Spleen (tissue), 13 donors: ENCODE data around the gene RRP1. TPM values are rescaled to one million over a fixed set of nuclear protein-coding genes. Genes with fewer than 3 reads are reported as not detected.

Experiments
- DNase-seq: peaks from one replicate; pipeline ENCODE4 v3.0.0-alpha.2; 2020
- H3K27ac ChIP-seq, 8 donors: fragments of 200-600 bp; sonication (generic) in 7 of 8; 1 replicate in 4 of 8; 2 replicates in 4 of 8; pipeline versions ENCODE4 v1.5.0 to v1.8.0; 2016 to 2021; ENCODE audit warnings: inconsistent platforms in 4 of 8, mild to moderate bottlenecking in 4 of 8, moderate library complexity in 1 of 8
- H3K27me3 ChIP-seq, 7 donors: fragments of 200-600 bp; sonication (generic) in 6 of 7; replicated peaks in 1 of 7; 1 replicate in 4 of 7; 2 replicates in 3 of 7; pipeline versions ENCODE4 v1.5.0 to v1.8.0; 2016 to 2021; ENCODE audit warnings: inconsistent platforms in 3 of 7, mild to moderate bottlenecking in 1 of 7
- H3K36me3 ChIP-seq, 6 donors: fragments of 200-600 bp; sonication (generic) in 5 of 6; 1 replicate in 4 of 6; 2 replicates in 2 of 6; pipeline versions ENCODE4 v1.5.0 to v1.8.0; 2016 to 2021; ENCODE audit warnings: inconsistent platforms in 2 of 6
- H3K4me1 ChIP-seq, 6 donors: fragments of 200-600 bp; sonication (generic) in 5 of 6; 1 replicate in 3 of 6; 2 replicates in 3 of 6; pipeline versions ENCODE4 v1.5.0 to v1.8.0; 2016 to 2021; ENCODE audit warnings: inconsistent platforms in 3 of 6
- H3K4me3 ChIP-seq, 8 donors: fragments of 200-600 bp; sonication (generic) in 7 of 8; 1 replicate in 4 of 8; 2 replicates in 4 of 8; pipeline versions ENCODE4 v1.5.0 to v1.8.0; 2016 to 2021; ENCODE audit warnings: inconsistent platforms in 4 of 8, mild to moderate bottlenecking in 4 of 8, moderate library complexity in 2 of 8
- H3K9me3 ChIP-seq, 8 donors: fragments of 200-600 bp; sonication (generic) in 7 of 8; 1 replicate in 4 of 8; 2 replicates in 4 of 8; pipeline versions ENCODE4 v1.5.0 to v1.8.0; 2016 to 2021; ENCODE audit warnings: inconsistent platforms in 4 of 8
- POLR2A ChIP-seq, 3 donors: fragments of 450-650 bp; IDR thresholded peaks; one replicate each; pipeline ENCODE4 v1.5.1; 2017; ENCODE audit warnings: antibody characterized with exemption in 3 of 3, mild to moderate bottlenecking in 1 of 3
- POLR2AphosphoS5 ChIP-seq, 3 donors: sonication (generic); formaldehyde crosslinking; IDR thresholded peaks; one replicate each; pipeline ENCODE4 v1.5.1; 2017; ENCODE audit warnings: antibody characterized with exemption in 3 of 3
- WGBS, 5 donors: extraction: QIAGEN DNeasy Blood & Tissue Kit in 3 of 5; methylation state at CpG; one replicate each; pipeline versions ENCODE4 v1.1.5 to v1.1.7; 2013 to 2018; 5-methylcytosine and 5-hydroxymethylcytosine counted together
- intact Hi-C: fragments of 100-400 bp; cut with DNase I; formaldehyde crosslinking; loops from one replicate; pipeline ENCODE4 v1.15.0; 2023; ENCODE audit warnings: low total_unique reads
- long read RNA-seq, 2 donors: transcript quantifications; one replicate each; lab custom pipeline, GENCODE V29; 2026
- polyA plus RNA-seq, 3 donors: library from polyadenylated mRNA; stranded (reverse); fragments of 200-250 nt; gene quantifications; one replicate each; pipeline ENCODE4 v1.2.1, GENCODE V29; 2013
- total RNA-seq, 7 donors: library from RNA; depleted of rRNA in 3 of 7; stranded (reverse); fragments of >200 nt in 3 of 7; fragmentation: NEBNext Ultra II Directional in 4 of 7; extraction: Animal tissue kit (Norgen Biotek cat#: 25700) in 4 of 7; gene quantifications; one replicate each; pipeline versions ENCODE4 v1.1.0 to v1.2.1, GENCODE V29; 2016 to 2021
- TF ChIP-seq, protein P1 (sequence below), 11 experiments: fragments of 200-600 bp in 7 of 11; fragments of 450-650 bp in 4 of 11; sonication (generic) in 4 of 11; IDR thresholded peaks in 8 of 11; conservative IDR thresholded peaks in 3 of 11; 1 replicate in 7 of 11; 2 replicates in 4 of 11; pipeline versions ENCODE4 v1.4.0 to v1.8.0; 2016 to 2021; ENCODE audit warnings: antibody characterized with exemption in 11 of 11, inconsistent platforms in 4 of 11, mild to moderate bottlenecking in 1 of 11
- donor health status: healthy with polysubstance abuse.
- donor health status: DM: no; HTN: no; CAD: no; lungs with moderate emphysema.
- donor health status: DM: no; HTN: no; CAD: no.
- donor health status: Bipolar disorder and iron deficiency.
- donor health status: healthy.
- donor health status: DM: no; HTN: no; CAD: no.
- donor health status: DM: yes; HTN: yes; CAD: no.

The RRP1 gene, protein sequence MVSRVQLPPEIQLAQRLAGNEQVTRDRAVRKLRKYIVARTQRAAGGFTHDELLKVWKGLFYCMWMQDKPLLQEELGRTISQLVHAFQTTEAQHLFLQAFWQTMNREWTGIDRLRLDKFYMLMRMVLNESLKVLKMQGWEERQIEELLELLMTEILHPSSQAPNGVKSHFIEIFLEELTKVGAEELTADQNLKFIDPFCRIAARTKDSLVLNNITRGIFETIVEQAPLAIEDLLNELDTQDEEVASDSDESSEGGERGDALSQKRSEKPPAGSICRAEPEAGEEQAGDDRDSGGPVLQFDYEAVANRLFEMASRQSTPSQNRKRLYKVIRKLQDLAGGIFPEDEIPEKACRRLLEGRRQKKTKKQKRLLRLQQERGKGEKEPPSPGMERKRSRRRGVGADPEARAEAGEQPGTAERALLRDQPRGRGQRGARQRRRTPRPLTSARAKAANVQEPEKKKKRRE
- total RNA-seq, result 10 to 100 TPM; 11.5 to 26.9 (median 20.5) TPM
- 10 to 100 TPM; 12.6 to 18.8 (median 15.8) TPM for polyA plus RNA-seq
- long read RNA-seq, donor 1, partial matches to known transcripts, result 0 of 1 reads
- long read RNA-seq, donor 1, other reads (novel, unspliced or antisense), result 0 of 1 reads
- long read RNA-seq, donor 2, transcript RRP1-207 (13 exons, 3,022 nt), result major isoform, 5 of 5 reads
- long read RNA-seq, donor 2, partial matches to known transcripts, result 0 of 5 reads
- long read RNA-seq, donor 2, other reads (novel, unspliced or antisense), result 0 of 5 reads

DNA sequence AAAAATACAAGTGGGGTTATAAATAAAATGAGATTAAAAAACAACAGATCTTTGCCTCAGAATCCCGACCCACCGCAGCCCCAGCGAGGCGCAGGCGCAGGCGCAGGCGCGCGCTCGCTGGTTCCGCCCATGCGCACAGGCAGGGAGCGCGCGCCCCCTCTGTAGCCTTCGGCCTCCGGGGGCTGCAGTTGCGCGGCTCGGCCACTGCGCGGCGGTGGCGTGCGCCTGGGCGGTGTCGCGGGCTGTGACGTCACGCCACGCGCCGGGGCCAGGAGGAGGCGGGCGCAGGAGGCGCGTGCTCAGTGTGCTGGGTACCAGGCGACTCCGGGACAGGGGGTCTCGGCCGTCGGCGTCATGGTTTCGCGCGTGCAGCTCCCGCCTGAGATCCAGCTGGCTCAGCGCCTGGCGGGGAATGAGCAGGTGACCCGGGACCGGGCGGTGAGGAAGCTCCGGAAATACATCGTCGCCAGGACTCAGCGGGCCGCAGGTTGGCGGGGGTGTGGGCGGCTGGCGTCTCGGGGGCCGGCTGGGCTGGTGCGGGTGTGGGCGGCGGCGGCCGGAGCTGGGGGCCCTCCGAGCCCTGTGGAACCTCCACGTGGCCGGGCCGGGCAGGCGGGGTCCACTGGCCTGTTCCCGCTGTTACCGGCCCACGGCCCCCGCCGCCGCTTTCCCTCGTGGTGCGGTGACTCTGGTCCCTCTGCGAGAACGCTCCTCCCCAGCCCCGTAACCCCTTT, at the start of gene RRP1:
Gene RRP1, plus strand, starts transcription at position 302 of the 734 bp plus-strand sequence. Its CDS starts 53 bp downstream, at position 355.
- Histone ChIP-seq H3K4me3 (peak within 1 kb of the TSS; percentile 79 to 98 (median 96)), H3K27me3 (no peaks in the 10 kb centered on the region), H3K4me1 (peaks cover 14 to 44% (median 24%) of the 10 kb centered on the region in 6 donors), H3K27ac (peak within 1 kb of the TSS; percentile 86 to 94 (median 90)), H3K36me3 (peaks cover 0 to 34% (median 31%) of the 10 kb centered on the region in 6 donors), H3K9me3 (no peaks in the 10 kb centered on the region)
- intact Hi-C loops, result no loop called here
- DNase-seq, result peak; percentile 98
- 0% methylated on average over 26 to 83 of the region's 83 CpGs for WGBS, 5 donors
- TF ChIP-seq, protein P1, sequence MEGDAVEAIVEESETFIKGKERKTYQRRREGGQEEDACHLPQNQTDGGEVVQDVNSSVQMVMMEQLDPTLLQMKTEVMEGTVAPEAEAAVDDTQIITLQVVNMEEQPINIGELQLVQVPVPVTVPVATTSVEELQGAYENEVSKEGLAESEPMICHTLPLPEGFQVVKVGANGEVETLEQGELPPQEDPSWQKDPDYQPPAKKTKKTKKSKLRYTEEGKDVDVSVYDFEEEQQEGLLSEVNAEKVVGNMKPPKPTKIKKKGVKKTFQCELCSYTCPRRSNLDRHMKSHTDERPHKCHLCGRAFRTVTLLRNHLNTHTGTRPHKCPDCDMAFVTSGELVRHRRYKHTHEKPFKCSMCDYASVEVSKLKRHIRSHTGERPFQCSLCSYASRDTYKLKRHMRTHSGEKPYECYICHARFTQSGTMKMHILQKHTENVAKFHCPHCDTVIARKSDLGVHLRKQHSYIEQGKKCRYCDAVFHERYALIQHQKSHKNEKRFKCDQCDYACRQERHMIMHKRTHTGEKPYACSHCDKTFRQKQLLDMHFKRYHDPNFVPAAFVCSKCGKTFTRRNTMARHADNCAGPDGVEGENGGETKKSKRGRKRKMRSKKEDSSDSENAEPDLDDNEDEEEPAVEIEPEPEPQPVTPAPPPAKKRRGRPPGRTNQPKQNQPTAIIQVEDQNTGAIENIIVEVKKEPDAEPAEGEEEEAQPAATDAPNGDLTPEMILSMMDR (IDR thresholded peaks at IDR 0.05 in 8 of 11, conservative IDR thresholded peaks at IDR 0.05 in 3 of 11), result peak; percentile 97 to 100 (median 100)
- TF ChIP-seq POLR2A (IDR thresholded peaks at IDR 0.05) (peak in 2 of 3 donors; percentile 82 to 87), POLR2AphosphoS5 (IDR thresholded peaks at IDR 0.05) (peak; percentile 92 to 97 (median 94))

DNA sequence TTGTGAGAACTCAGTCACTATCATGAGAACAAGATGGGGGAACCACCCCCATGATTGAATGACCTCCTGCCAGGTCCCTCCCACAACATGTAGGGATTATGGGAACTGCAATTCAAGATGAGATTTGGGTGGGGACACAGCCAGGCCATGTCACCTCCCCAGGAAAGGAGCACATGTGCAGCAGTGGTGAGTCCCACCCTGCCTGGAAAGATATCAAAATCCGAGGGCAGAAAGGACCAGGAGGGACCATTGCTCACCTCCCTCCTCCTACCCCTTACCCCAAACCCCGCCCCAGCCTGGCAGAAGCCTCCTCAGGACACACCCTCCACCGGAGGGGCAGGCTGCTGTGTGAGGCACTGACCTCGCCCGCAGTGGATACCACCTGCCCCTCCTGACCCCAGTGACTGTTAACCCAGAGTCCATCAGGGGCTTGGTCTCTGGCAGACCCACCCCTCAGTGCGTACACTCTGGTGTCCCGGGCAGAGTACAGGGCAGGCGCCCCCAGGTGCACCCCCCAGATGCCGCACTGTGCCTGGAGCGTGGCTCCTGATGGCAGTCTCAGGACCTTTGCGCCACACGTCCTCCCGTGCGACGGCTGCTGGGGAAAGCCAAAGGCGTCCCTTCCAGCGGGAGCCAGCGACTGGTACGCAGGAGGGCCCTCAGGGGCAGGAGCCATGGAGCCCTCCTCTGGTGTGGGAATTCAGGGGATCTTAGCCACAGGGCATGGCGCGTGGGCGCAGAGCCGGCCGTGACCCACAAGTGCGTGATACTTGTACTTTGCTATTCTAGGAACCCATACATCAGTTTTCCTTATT, 49.5 kb upstream of the RRP1 start:
- peaks cover 0 to 23% (median under 1%) of the 10 kb centered on the region in 6 donors for H3K4me1 ChIP-seq
- DNase-seq, result no peak
- 91 to 95% (median 94%) methylated on average over 23 to 25 of the region's 25 CpGs for WGBS, 5 donors
- no peak overlapping the region for H3K4me3 ChIP-seq
- intact Hi-C loops, result no loop called here
- peaks cover 0 to 80% (median 37%) of the 10 kb centered on the region in 6 donors for H3K36me3 ChIP-seq
- H3K27ac ChIP-seq, result peak overlapping the region in 2 of 8 donors; percentile 20 to 56
- H3K27me3 ChIP-seq, result no peaks in the 10 kb centered on the region
- TF ChIP-seq, protein P1 (IDR thresholded peaks at IDR 0.05 in 8 of 11, conservative IDR thresholded peaks at IDR 0.05 in 3 of 11), result no peak
- TF ChIP-seq POLR2A (IDR thresholded peaks at IDR 0.05) (no peak), POLR2AphosphoS5 (IDR thresholded peaks at IDR 0.05) (peak in 1 of 3 donors; percentile 53)
- H3K9me3 ChIP-seq, result no peaks in the 10 kb centered on the region

DNA sequence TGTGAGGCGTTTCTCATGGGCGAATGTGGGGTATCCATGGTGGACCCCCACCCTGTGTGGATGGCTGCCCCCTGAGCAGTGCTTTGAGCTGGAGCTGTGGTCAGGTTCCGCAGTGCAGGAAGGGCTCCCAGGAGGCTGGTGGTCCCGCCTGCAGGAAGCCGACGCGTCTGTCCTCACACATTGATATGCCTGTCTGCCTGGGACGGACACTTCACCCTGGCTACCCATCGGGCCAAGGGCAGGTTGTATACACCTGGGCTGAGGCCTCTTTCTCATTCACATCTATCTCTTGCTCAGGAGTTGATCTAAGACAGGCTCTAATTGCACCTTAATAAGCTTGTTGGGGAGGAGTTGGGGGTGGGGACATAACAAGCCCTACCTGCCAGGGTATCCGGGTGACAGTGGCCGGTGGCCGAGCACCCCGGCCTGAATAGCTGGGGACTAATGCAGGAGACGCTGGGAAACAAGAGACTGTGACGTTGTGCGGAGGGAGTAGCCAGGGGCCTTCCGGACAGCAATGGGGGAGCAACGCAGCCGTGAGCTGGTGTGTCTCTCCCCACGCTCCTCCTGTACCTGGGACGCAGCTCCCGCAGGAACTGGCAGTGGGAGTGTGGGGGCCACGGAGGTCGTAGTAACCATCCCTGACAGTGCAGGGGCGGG, 48.8 kb upstream of the RRP1 start:
- H3K9me3 ChIP-seq, result no peaks in the 10 kb centered on the region
- peaks cover 0 to 21% (median 0%) of the 10 kb centered on the region in 6 donors for H3K4me1 ChIP-seq
- TF ChIP-seq POLR2AphosphoS5 (IDR thresholded peaks at IDR 0.05), result peak in 1 of 3 donors; percentile 13
- TF ChIP-seq, protein P1 (IDR thresholded peaks at IDR 0.05 in 8 of 11, conservative IDR thresholded peaks at IDR 0.05 in 3 of 11), result no peak
- DNase-seq, result no peak
- whole genome bisulfite sequencing, 5 donors, result 61 to 79% (median 69%) methylated on average over 19 to 25 of the region's 25 CpGs
- H3K4me3 ChIP-seq, result no peak overlapping the region
- H3K36me3 ChIP-seq, result peaks cover 0 to 80% (median 32%) of the 10 kb centered on the region in 6 donors
- intact Hi-C loops, result no loop called here
- no peaks in the 10 kb centered on the region for H3K27me3 ChIP-seq
- H3K27ac ChIP-seq, result peak overlapping the region in 5 of 8 donors; percentile 20 to 56 (median 44)
